ENCODE measurements around the gene XPO6.
A peak's percentile ranks its signal among the peaks of the same experiment; 100 is the strongest.

Gene XPO6

DNA sequence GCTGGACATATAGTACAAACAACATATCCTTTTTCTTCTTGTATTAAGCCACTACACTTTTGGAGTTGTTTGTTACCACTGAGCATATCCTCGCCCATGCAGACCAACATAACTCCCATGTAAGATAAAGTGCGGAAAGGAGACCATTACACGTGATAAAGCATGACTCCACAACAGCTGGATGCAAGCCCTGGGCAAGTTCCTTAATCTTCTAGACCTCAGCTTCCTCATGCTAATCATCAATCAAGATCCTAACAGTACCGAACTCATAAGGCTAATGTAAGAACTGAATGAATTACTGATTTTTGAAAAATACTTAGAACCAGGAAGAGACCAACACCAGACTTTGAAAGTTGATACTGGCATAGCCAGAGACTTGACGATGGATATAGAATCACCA is 101.3 kb downstream of the XPO6 start:
- 0 out of 2 replicates have a peak, but pooled peaks have one; percentile 38 for TF ChIP-seq POLR2AphosphoS5 (IDR thresholded peaks at IDR 0.05; ENCODE audit: low read depth)
- TF ChIP-seq, protein P1, sequence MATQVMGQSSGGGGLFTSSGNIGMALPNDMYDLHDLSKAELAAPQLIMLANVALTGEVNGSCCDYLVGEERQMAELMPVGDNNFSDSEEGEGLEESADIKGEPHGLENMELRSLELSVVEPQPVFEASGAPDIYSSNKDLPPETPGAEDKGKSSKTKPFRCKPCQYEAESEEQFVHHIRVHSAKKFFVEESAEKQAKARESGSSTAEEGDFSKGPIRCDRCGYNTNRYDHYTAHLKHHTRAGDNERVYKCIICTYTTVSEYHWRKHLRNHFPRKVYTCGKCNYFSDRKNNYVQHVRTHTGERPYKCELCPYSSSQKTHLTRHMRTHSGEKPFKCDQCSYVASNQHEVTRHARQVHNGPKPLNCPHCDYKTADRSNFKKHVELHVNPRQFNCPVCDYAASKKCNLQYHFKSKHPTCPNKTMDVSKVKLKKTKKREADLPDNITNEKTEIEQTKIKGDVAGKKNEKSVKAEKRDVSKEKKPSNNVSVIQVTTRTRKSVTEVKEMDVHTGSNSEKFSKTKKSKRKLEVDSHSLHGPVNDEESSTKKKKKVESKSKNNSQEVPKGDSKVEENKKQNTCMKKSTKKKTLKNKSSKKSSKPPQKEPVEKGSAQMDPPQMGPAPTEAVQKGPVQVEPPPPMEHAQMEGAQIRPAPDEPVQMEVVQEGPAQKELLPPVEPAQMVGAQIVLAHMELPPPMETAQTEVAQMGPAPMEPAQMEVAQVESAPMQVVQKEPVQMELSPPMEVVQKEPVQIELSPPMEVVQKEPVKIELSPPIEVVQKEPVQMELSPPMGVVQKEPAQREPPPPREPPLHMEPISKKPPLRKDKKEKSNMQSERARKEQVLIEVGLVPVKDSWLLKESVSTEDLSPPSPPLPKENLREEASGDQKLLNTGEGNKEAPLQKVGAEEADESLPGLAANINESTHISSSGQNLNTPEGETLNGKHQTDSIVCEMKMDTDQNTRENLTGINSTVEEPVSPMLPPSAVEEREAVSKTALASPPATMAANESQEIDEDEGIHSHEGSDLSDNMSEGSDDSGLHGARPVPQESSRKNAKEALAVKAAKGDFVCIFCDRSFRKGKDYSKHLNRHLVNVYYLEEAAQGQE (IDR thresholded peaks at IDR 0.05; ENCODE audit: insufficient replicate concordance, low read depth) = no peak
- TF ChIP-seq GABPA (IDR thresholded peaks at IDR 0.05; ENCODE audit: low read depth) = no peak
- TF ChIP-seq, protein P2, sequence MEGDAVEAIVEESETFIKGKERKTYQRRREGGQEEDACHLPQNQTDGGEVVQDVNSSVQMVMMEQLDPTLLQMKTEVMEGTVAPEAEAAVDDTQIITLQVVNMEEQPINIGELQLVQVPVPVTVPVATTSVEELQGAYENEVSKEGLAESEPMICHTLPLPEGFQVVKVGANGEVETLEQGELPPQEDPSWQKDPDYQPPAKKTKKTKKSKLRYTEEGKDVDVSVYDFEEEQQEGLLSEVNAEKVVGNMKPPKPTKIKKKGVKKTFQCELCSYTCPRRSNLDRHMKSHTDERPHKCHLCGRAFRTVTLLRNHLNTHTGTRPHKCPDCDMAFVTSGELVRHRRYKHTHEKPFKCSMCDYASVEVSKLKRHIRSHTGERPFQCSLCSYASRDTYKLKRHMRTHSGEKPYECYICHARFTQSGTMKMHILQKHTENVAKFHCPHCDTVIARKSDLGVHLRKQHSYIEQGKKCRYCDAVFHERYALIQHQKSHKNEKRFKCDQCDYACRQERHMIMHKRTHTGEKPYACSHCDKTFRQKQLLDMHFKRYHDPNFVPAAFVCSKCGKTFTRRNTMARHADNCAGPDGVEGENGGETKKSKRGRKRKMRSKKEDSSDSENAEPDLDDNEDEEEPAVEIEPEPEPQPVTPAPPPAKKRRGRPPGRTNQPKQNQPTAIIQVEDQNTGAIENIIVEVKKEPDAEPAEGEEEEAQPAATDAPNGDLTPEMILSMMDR (IDR thresholded peaks at IDR 0.05; ENCODE audit: insufficient read depth, low read length) = no peak
- TF ChIP-seq SPI1 (IDR thresholded peaks at IDR 0.05; ENCODE audit: borderline replicate concordance, low read depth) = peak; percentile 43; the same call in 1 of the 2 replicates
- peak overlapping the region; percentile 63 for H3K27ac ChIP-seq (replicated peaks)

DNA sequence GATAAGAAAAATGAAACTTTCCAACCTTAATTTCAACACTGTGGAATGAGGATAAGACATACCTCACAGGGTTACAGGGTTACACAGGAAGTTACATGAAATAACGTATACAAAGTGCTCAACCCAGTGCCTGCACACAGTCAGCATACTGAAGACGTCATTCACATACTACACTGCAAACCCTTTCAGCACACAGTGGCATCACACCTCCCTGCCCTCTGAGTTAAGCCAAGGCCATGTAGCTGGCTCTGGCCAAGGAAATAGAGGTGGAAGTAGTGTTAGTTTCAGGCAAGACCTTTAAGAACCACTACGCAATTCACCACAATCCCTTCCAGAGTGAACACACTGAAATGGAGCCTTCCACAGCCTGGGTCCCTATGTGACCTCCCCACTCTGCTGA is 101.7 kb downstream of the XPO6 start:
- peak overlapping the region; percentile 63 for H3K27ac ChIP-seq (replicated peaks)
- H3K27me3 ChIP-seq (ENCODE audit: insufficient read depth, poor library complexity, severe bottlenecking) = no peaks in the 10 kb centered on the region
- TF ChIP-seq, protein P2 (IDR thresholded peaks at IDR 0.05; ENCODE audit: insufficient read depth, low read length) = no peak
- TF ChIP-seq POLR2AphosphoS5 (IDR thresholded peaks at IDR 0.05; ENCODE audit: low read depth) = 0 out of 2 replicates have a peak, but pooled peaks have one; percentile 39
- no peak overlapping the region for H3K4me3 ChIP-seq (replicated peaks; ENCODE audit: insufficient read depth, low read length)
- peak; percentile 43 to 59 for DNase-seq (ENCODE audit: low read depth in 1 of 2, low spot score in 1 of 2)

More for the DNA sequence above, 101.3 kb downstream of the XPO6 start:
- peak; percentile 82 to 83 for DNase-seq (ENCODE audit: low read depth in 1 of 2, low spot score in 1 of 2)
- H3K27me3 ChIP-seq (ENCODE audit: insufficient read depth, poor library complexity, severe bottlenecking) = no peaks in the 10 kb centered on the region
- H3K4me3 ChIP-seq (replicated peaks; ENCODE audit: insufficient read depth, low read length) = no peak overlapping the region

DNA sequence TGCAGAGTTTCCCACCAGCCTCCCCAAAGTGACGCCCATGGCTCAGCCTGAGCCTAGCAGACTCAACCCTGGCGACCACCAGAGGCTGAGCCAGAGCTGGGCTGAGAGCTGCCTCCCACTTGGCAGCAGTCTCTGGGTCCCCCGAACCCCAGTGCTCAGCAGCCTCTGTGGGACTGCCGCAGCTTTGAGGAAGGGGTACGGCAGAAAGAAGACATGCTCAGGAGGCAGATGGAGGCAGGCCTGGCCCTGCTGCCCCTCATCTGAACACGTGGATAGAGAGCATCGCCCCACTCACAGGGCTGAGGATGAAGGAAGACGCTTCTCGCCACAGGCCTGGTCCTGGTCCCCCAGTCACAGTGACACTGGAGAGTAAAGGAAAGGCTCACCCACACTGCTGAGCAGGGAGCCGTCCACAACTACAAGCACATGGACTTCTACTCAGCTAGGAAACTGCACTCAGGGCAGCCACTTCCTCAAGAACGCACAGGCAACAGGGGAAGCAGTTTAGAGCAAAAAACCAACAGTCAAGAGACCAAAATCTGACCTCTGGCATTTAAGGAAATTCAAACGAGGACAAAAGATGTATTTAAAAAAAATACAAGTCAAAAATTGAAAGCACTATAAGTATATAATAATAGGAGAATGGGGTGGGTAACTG is 103.0 kb downstream of the XPO6 start:
- peak; percentile 25 to 74 for DNase-seq (ENCODE audit: low read depth in 1 of 2, low spot score in 1 of 2)
- H3K27ac ChIP-seq (replicated peaks) = peak overlapping the region; percentile 63
- H3K4me3 ChIP-seq (replicated peaks; ENCODE audit: insufficient read depth, low read length) = no peak overlapping the region
- TF ChIP-seq SPI1 (IDR thresholded peaks at IDR 0.05; ENCODE audit: borderline replicate concordance, low read depth) (peak; percentile 85), POLR2AphosphoS5 (IDR thresholded peaks at IDR 0.05; ENCODE audit: low read depth) (no peak), GABPA (IDR thresholded peaks at IDR 0.05; ENCODE audit: low read depth) (no peak)
- H3K27me3 ChIP-seq (ENCODE audit: insufficient read depth, poor library complexity, severe bottlenecking) = no peaks in the 10 kb centered on the region

GRCh38 chr16:28107232-28107631 is 104.5 kb downstream of the XPO6 start:
- TF ChIP-seq GABPA (IDR thresholded peaks at IDR 0.05; ENCODE audit: low read depth) (no peak), SPI1 (IDR thresholded peaks at IDR 0.05; ENCODE audit: borderline replicate concordance, low read depth) (no peak), POLR2AphosphoS5 (IDR thresholded peaks at IDR 0.05; ENCODE audit: low read depth) (no peak)
- TF ChIP-seq, protein P1 (IDR thresholded peaks at IDR 0.05; ENCODE audit: insufficient replicate concordance, low read depth) = no peak
- TF ChIP-seq, protein P2 (IDR thresholded peaks at IDR 0.05; ENCODE audit: insufficient read depth, low read length) = no peak
- H3K27me3 ChIP-seq (ENCODE audit: insufficient read depth, poor library complexity, severe bottlenecking) = no peaks in the 10 kb centered on the region
- H3K4me3 ChIP-seq (replicated peaks; ENCODE audit: insufficient read depth, low read length) = no peak overlapping the region
- no peak overlapping the region for H3K27ac ChIP-seq (replicated peaks)
- no peak for DNase-seq (ENCODE audit: low read depth in 1 of 2, low spot score in 1 of 2)

Data from HL-60 (cell line).